Activated CD4-positive, alpha-beta memory T cell treated with anti-CD3 and anti-CD28 coated beads, Interleukin-2, amount 10 ng/mL, durations not matched to agents 7 days and 5 days (primary cell): Measurements from ENCODE around the gene NAA16. TPM values are rescaled to one million over a fixed set of nuclear protein-coding genes. Genes with fewer than 3 reads are reported as not detected.
A peak's percentile ranks its signal among the peaks of the same experiment; 100 is the strongest.
"Not testable (repeated sequence)": the region's sequence is repeated elsewhere in the genome, so short reads cannot be mapped to it uniquely, and the experiment has no call there.

Experiments
- CTCF ChIA-PET: fragments of 350-600 bp; sonication (Branson Sonifier 250); formaldehyde crosslinking; loops from one replicate; lab custom pipeline; 2021; ENCODE audit warnings: antibody characterized with exemption, inconsistent platforms; lab: Charles Lee
- POLR2A ChIA-PET: fragments of 350-600 bp; sonication (Branson Sonifier 250); formaldehyde crosslinking; loops from one replicate; lab custom pipeline; 2021; ENCODE audit warnings: antibody characterized with exemption; lab: Charles Lee
- DNase-seq: peaks from one replicate; pipeline ENCODE4 v3.0.0-alpha.2; 2020
- H3K27ac Mint-ChIP-seq: one replicate; pipeline ENCODE4 v1.8.0; 2021; ENCODE audit warnings: mild to moderate bottlenecking, mixed read lengths
- H3K27me3 Mint-ChIP-seq: one replicate; pipeline ENCODE4 v1.8.0; 2021; ENCODE audit warnings: mixed read lengths
- H3K36me3 Mint-ChIP-seq: one replicate; pipeline ENCODE4 v1.8.0; 2021; ENCODE audit warnings: low read depth, mixed read lengths
- H3K4me1 Mint-ChIP-seq: one replicate; pipeline ENCODE4 v1.8.0; 2021; ENCODE audit warnings: mixed read lengths
- H3K4me3 Mint-ChIP-seq: one replicate; pipeline ENCODE4 v1.8.0; 2021; ENCODE audit warnings: mild to moderate bottlenecking, mixed read lengths
- H3K9me3 Mint-ChIP-seq: one replicate; pipeline ENCODE4 v1.8.0; 2021; ENCODE audit warnings: mixed read lengths
- total RNA-seq, 2 experiments: library from RNA; stranded (reverse); gene quantifications; one replicate each; pipeline ENCODE4 v1.2.3, GENCODE V29; 2021

Gene NAA16
- total RNA-seq, 2 experiments from 2014 or later, result 28.1 to 28.8 TPM

DNA sequence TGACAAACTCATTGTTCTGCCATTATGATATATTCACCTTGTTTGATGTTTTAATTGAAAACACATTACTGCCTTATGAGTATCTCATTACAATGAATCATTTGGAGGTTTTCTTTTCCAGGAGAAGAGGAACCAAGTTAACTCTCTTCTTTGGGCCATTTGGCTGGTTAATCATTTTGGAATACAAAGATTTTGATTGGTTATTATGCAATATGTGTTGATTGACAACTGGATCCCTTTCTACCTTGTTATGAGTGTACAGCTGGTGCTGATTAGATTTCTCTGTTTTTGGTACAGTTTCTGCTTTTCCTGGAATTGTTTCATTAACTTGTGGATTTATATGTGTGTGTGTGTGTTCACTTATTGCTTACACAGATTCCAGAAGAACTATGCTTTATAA lies 97.1 kb downstream of the NAA16 start:
- DNase-seq, result no peak
- Mint-ChIP-seq H3K4me3 (no peak overlapping the region), H3K36me3 (no peaks in the 10 kb centered on the region), H3K9me3 (no peaks in the 10 kb centered on the region), H3K4me1 (no peaks in the 10 kb centered on the region), H3K27ac (no peak overlapping the region), H3K27me3 (no peaks in the 10 kb centered on the region)
- POLR2A ChIA-PET, result no interaction called here
- CTCF ChIA-PET, result no interaction called here

DNA sequence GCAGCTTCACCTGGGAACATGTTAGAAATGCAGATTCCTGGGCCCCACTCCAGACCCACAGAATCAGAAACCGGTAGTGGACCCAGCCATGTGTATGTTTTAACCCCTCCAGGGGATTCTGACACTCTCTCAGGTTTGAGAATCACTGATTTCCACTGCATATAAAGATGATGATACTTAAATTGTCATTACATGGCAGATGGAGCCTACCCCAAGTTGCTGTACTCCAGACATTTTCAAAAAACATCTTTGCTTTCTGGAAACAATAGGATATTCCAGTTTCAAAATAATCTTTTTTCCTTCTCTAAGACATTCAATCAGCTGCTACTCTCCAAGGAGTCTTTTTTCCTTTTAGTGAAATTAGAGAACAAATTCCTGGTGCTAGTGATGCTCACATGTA lies 97.7 kb downstream of the NAA16 start:
- ChIA-PET CTCF (no interaction called here), POLR2A (no interaction called here)
- H3K9me3 Mint-ChIP-seq, result no peaks in the 10 kb centered on the region
- no peaks in the 10 kb centered on the region for H3K4me1 Mint-ChIP-seq
- H3K4me3 Mint-ChIP-seq, result no peak overlapping the region
- H3K27me3 Mint-ChIP-seq, result no peaks in the 10 kb centered on the region
- H3K27ac Mint-ChIP-seq, result no peak overlapping the region
- no peaks in the 10 kb centered on the region for H3K36me3 Mint-ChIP-seq
- DNase-seq, result no peak

DNA sequence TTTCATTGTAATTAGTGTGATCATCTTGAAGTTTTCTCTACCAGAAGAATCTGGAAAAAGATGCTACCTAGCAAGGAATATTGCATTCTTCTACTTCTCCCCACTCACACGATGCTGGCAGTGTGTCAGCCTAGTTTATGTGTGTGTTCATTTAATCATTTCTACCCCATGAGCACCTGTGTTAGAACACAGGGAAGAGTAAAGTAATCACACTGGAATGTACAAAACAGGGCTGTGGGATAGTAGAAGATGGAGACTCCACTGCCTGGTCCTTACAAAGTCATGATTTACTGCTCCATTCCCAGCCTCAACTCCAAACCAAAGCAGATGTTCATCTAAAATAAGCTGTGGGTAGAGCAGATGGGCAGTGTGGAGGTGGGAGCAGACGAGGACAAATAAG lies 98.5 kb downstream of the NAA16 start:
- ChIA-PET POLR2A (no interaction called here), CTCF (no interaction called here)
- no peak overlapping the region for H3K4me3 Mint-ChIP-seq
- no peaks in the 10 kb centered on the region for H3K9me3 Mint-ChIP-seq
- H3K27ac Mint-ChIP-seq, result no peak overlapping the region
- H3K27me3 Mint-ChIP-seq, result no peaks in the 10 kb centered on the region
- no peak for DNase-seq
- no peaks in the 10 kb centered on the region for H3K36me3 Mint-ChIP-seq
- H3K4me1 Mint-ChIP-seq, result no peaks in the 10 kb centered on the region

DNA sequence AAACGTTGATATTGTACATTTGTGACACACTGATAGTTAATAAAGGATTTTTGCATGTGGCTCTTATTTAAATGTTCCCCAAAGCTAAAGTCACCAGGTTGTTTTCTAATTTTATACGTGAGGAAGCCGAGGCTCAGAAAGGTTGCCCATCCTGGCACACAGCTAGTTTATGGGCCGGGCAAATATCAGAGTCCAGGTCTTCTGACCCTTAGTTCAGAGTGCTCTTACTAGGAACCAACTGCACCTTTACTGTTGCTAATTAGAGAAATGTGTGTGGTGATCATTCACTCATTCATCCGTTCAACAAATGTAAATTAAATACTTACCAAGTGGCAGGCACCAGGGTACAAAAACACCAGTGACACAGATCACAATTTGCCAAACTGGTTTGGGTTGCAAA lies 100.0 kb downstream of the NAA16 start:
- CTCF ChIA-PET, result interaction anchor here (1.0 to 1.6 kb wide), 2 partner anchors 9 to 242 kb away, joined by 4 read pairs; no protein-coding TSS in a partner anchor

DNA sequence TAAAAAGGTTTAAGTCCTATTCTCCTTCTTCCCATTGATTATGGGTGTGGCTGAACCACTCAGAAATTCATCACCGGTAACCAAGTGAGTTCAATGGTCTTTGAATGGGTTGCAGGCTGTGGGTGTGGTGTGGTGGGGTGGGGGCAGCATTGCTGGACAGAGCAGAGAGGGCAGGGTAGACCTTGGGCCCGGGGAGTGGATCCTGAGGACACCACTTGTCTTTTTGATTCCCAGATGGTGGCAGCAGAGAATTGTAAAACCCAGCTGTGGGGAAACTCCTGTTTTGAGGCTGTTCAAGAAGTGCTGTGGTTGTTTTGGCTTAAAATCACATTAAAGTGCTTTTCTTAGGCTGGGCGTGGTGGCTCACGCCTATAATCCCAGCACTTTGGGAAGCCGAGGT lies 100.5 kb downstream of the NAA16 start:
- no peaks in the 10 kb centered on the region for H3K27me3 Mint-ChIP-seq
- H3K36me3 Mint-ChIP-seq, result no peaks in the 10 kb centered on the region
- H3K9me3 Mint-ChIP-seq, result no peaks in the 10 kb centered on the region
- no peaks in the 10 kb centered on the region for H3K4me1 Mint-ChIP-seq
- DNase-seq, result peak; percentile 25
- CTCF ChIA-PET, result interaction anchor here (1.0 to 1.6 kb wide), 4 partner anchors 9 to 702 kb away, joined by 4 read pairs; no protein-coding TSS in a partner anchor
- H3K4me3 Mint-ChIP-seq, result no peak overlapping the region
- H3K27ac Mint-ChIP-seq, result no peak overlapping the region
- POLR2A ChIA-PET, result no interaction called here

More for the DNA sequence above, 100.0 kb downstream of the NAA16 start:
- Mint-ChIP-seq H3K27me3 (no peaks in the 10 kb centered on the region), H3K27ac (no peak overlapping the region), H3K36me3 (no peaks in the 10 kb centered on the region), H3K9me3 (no peaks in the 10 kb centered on the region), H3K4me1 (no peaks in the 10 kb centered on the region), H3K4me3 (no peak overlapping the region)
- no peak for DNase-seq
- POLR2A ChIA-PET, result no interaction called here

DNA sequence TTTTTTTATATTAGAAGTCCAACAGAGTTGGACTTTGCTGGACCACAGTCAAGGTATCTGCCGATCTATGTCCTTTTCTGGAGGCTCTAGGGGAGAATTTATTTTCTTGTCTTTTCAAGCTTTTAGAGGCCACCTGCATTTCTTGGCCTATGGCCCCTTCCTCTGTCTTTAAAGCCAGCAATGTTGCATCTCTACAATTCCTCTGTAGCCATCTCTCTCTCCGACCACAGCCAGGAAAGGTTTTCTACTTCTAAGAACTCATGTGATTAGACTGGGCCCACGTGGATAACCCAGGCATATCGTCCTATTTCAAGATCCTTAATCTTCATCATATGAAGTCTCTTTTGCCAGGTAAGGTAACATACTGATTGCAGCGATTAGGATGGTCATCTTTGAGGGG lies 102.8 kb downstream of the NAA16 start:
- ChIA-PET POLR2A (no interaction called here), CTCF (no interaction called here)
- DNase-seq, result no peak
- no peaks in the 10 kb centered on the region for H3K27me3 Mint-ChIP-seq
- no peaks in the 10 kb centered on the region for H3K9me3 Mint-ChIP-seq
- no peak overlapping the region for H3K27ac Mint-ChIP-seq
- no peak overlapping the region for H3K4me3 Mint-ChIP-seq
- no peaks in the 10 kb centered on the region for H3K4me1 Mint-ChIP-seq
- no peaks in the 10 kb centered on the region for H3K36me3 Mint-ChIP-seq

DNA sequence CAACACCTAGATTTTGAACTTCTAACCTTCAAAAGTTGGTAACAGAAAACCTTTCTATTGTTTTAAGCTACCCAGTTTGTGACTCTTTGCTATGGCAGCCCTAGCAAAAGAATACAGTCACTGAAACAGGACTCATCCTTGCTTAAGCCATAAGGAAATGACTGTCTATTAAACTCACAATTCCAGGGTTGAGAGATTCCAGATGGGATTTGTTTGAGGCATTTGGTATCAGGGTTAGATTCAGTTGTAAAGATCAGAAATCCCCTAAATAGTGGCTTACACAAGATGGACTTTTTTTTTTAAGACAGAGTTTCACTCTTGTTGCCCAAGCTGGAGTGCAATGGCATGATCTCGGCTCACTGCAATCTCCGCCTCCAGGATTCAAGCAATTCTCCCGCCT lies 105.2 kb downstream of the NAA16 start:
- POLR2A ChIA-PET, result no interaction called here
- H3K36me3 Mint-ChIP-seq, result no peaks in the 10 kb centered on the region
- CTCF ChIA-PET, result no interaction called here
- no peak overlapping the region for H3K4me3 Mint-ChIP-seq
- H3K9me3 Mint-ChIP-seq, result no peaks in the 10 kb centered on the region
- H3K27me3 Mint-ChIP-seq, result no peaks in the 10 kb centered on the region
- no peak overlapping the region for H3K27ac Mint-ChIP-seq
- DNase-seq, result no peak
- H3K4me1 Mint-ChIP-seq, result no peaks in the 10 kb centered on the region

DNA sequence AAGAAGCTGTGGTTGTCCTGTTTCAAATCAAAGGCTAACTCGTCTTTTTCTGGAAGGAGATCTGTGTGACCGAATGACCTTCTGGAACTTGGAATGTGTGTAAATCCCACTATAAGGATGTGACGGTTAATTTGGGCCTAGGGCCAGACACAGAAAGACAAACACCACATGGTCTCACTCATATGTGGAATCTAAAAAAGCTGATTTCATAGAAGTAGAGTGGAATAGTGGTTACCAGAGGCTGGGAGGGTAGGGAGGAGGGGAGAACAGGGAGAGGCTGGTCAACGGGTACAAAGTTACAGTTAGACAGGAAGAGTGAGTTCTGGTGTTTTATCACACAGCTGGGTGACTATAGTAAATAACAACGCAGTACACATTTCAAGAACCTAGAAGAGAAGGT lies 107.0 kb downstream of the NAA16 start:
- no peak for DNase-seq
- Mint-ChIP-seq H3K9me3 (no peaks in the 10 kb centered on the region), H3K4me1 (no peaks in the 10 kb centered on the region), H3K27me3 (no peaks in the 10 kb centered on the region), H3K4me3 (no peak overlapping the region), H3K27ac (no peak overlapping the region), H3K36me3 (no peaks in the 10 kb centered on the region)
- CTCF ChIA-PET, result no interaction called here
- POLR2A ChIA-PET, result interaction anchor here (0.6 kb wide), 1 partner anchor 84 kb away, joined by 3 read pairs; no protein-coding TSS in a partner anchor

DNA sequence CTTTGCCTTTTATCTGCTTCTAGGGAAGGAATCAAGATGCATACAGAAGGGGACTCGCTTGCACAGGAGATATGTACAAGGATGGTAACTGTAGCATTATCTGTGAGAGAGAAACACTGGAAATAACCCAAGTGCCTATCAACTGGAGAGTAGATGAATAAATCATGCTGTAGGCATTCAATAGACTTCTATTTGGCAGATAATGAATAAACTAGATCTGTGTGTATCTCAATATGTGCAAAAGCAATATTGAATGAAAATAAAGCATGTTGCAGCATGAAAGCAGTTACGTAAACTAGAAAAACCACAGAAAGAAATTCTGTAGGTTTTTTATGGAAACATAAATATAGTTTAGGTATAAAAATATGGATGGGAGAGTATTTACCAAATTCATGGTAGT lies 107.7 kb downstream of the NAA16 start:
- no peak for DNase-seq
- ChIA-PET POLR2A (no interaction called here), CTCF (no interaction called here)
- Mint-ChIP-seq H3K4me1 (no peaks in the 10 kb centered on the region), H3K27ac (no peak overlapping the region), H3K9me3 (no peaks in the 10 kb centered on the region), H3K27me3 (no peaks in the 10 kb centered on the region), H3K36me3 (no peaks in the 10 kb centered on the region), H3K4me3 (no peak overlapping the region)

DNA sequence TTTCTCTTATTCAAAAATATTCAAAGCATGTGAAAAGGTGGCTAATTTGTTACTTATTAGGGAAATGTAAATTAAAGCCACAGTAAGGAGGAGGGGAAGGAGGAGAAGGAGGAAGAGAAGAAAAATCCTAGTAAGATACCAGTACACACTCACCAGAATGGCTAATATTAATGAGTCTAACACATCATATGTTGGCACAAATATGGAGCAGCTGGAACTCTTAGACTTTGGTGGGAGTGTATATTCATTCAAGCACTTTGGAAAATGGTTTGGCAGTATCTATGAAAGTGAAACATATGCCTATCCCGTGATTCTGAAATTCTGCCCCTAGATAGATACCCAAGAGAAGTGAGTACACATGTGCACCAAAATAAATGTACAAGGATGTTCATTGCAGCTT lies 108.1 kb downstream of the NAA16 start:
- no peak for DNase-seq
- no peaks in the 10 kb centered on the region for H3K9me3 Mint-ChIP-seq
- ChIA-PET POLR2A (no interaction called here), CTCF (no interaction called here)
- H3K36me3 Mint-ChIP-seq, result no peaks in the 10 kb centered on the region
- H3K4me3 Mint-ChIP-seq, result no peak overlapping the region
- no peaks in the 10 kb centered on the region for H3K4me1 Mint-ChIP-seq
- H3K27ac Mint-ChIP-seq, result no peak overlapping the region
- H3K27me3 Mint-ChIP-seq, result no peaks in the 10 kb centered on the region

DNA sequence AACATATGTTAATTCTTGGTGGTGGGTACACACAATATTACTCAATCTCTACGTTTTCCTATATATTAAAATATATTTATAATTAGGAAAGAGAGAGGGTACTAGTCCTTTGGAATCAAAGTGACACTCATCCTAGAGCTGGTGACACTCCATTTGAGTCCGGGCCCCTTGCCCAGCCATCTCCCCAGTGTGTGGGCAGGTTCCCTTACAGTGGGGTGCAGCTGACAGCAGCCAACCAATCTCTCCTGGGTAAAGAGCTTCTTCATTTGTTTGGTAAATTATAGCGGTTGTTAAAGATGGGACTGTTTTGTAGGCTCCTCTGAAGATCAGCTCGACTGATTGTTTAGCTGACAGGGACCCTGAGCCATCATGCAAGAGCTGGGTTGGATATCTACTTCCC lies 109.1 kb downstream of the NAA16 start:
- no peaks in the 10 kb centered on the region for H3K36me3 Mint-ChIP-seq
- H3K27ac Mint-ChIP-seq, result no peak overlapping the region
- ChIA-PET CTCF (no interaction called here), POLR2A (no interaction called here)
- H3K4me1 Mint-ChIP-seq, result no peaks in the 10 kb centered on the region
- H3K9me3 Mint-ChIP-seq, result no peaks in the 10 kb centered on the region
- DNase-seq, result no peak
- H3K4me3 Mint-ChIP-seq, result no peak overlapping the region
- H3K27me3 Mint-ChIP-seq, result no peaks in the 10 kb centered on the region

DNA sequence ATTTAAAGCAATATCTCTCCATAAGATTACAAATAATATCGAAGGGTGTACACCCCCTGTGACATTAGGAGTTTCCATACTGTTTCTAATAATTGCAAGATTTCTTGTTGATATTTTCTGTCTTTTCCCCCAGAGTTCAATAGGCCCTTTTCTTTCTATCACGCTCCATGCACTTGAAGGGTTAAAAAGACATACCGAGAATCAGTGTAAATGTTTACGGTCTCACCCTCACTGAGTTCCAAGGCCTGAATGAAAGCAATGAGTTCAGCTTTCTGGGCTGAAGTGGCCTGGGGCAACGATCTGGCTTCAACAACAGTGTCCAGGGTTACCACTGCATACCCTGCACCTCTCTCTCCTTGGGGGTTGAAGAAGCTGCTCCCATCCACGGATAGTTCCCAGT lies 110.3 kb downstream of the NAA16 start:
- DNase-seq, H3K36me3 Mint-ChIP-seq, H3K27ac Mint-ChIP-seq, POLR2A ChIA-PET, H3K27me3 Mint-ChIP-seq, H3K4me1 Mint-ChIP-seq, H3K4me3 Mint-ChIP-seq, H3K9me3 Mint-ChIP-seq, CTCF ChIA-PET: not testable (repeated sequence)

DNA sequence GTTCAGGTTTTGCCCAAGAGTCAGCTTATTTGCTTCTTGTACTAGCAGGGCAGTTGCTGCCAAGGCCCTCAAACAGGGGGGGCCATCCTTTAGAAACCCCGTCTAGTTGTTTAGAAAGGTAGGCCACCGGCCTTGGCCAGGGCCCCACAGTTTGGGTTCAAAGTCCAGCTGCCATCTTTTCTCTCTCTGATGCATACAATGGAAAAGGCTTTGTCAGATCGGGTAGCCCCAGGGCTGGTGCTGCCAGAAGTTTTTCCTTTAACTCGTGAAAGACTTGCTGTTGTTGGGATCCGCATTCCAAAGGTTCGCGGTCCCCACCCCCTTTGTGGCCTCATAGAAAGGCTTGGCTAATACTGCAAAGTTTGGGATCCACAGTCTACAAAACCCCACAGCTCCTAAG lies 110.9 kb downstream of the NAA16 start:
- DNase-seq, H3K27ac Mint-ChIP-seq, H3K36me3 Mint-ChIP-seq, POLR2A ChIA-PET, H3K27me3 Mint-ChIP-seq, CTCF ChIA-PET, H3K4me1 Mint-ChIP-seq, H3K4me3 Mint-ChIP-seq, H3K9me3 Mint-ChIP-seq: not testable (repeated sequence)

DNA sequence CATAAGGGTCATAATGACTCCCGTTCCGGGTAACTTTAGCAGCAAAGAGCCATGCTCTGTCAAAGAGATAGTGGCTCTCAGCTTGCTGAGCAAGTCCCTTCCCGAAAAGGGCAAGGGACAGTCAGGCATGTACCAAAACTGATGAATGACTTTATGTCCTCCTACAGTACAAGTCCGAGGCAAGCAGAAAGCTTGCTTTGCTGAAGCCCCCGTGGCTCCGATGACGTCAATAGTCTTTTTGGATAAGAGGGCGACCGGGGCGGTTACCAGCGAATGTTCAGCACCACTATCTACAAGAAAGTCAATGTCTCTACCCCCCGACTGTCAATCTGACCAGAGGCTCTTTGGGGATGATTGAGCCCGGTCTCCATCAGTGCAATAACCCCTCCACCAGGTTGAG lies 112.2 kb downstream of the NAA16 start:
- H3K27ac Mint-ChIP-seq, DNase-seq, CTCF ChIA-PET, H3K36me3 Mint-ChIP-seq, POLR2A ChIA-PET, H3K4me1 Mint-ChIP-seq, H3K27me3 Mint-ChIP-seq, H3K9me3 Mint-ChIP-seq, H3K4me3 Mint-ChIP-seq: not testable (repeated sequence)

DNA sequence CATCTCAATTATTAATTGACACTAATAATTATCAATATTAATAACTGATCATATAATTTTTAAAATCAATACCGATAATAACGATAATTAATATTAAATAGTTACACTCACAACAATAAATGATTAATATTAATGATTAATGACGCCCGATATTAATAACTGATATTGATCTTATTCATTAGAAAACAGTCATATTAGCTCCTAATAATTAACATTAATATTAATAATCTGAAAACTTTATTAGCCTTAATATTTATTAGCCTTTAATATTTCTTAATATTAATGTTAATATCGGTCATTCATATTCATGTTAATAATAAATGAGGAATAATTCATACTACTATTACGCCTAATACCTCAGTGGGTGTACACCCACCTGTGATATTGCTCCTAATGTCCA lies 113.6 kb downstream of the NAA16 start:
- POLR2A ChIA-PET, H3K4me1 Mint-ChIP-seq, H3K27me3 Mint-ChIP-seq, DNase-seq, H3K9me3 Mint-ChIP-seq, H3K4me3 Mint-ChIP-seq, CTCF ChIA-PET, H3K36me3 Mint-ChIP-seq, H3K27ac Mint-ChIP-seq: not testable (repeated sequence)
